ENCODE results near the gene AMPD1.

GRCh38 chr1:114670083-114671010, 25.0 kb downstream of the AMPD1 start:
- peak; percentile 23; the same call in 1 of the 2 replicates for TF ChIP-seq CTCF (CRISPR knock-in tag; IDR thresholded peaks at IDR 0.05)
- TF ChIP-seq ZNF101 (CRISPR knock-in tag; IDR thresholded peaks at IDR 0.05; ENCODE audit: borderline replicate concordance, low read depth), result no peak
- TF ChIP-seq YY1 (IDR thresholded peaks at IDR 0.05; ENCODE audit: insufficient read depth, insufficient replicate concordance, low read depth, low read length), result no peak
- TF ChIP-seq BRF2 (CRISPR knock-in tag; IDR thresholded peaks at IDR 0.05), result no peak
- TF ChIP-seq GRHL1 (CRISPR knock-in tag; conservative IDR thresholded peaks at IDR 0.05), result no peak
- TF ChIP-seq ZNF383 (CRISPR knock-in tag; IDR thresholded peaks at IDR 0.05; ENCODE audit: borderline replicate concordance), result no peak
